Trophoblast cell (in vitro differentiated cells and primary cell): Measurements from ENCODE around the gene MAGEF1.
A peak's percentile ranks its signal among the peaks of the same experiment; 100 is the strongest.

Source experiments
- DNase-seq, 2 donors: peaks; one replicate each; pipeline ENCODE4 v3.0.0-alpha.2; 2016
- H2AFZ ChIP-seq: 2 replicates; pipeline ENCODE4 v1.6.1; 2013; ENCODE audit warnings: low read length, moderate library complexity, mild to moderate bottlenecking; ENCODE audit not compliant: insufficient read depth, poor library complexity
- H2AK5ac ChIP-seq: 2 replicates; pipeline ENCODE4 v1.6.1; 2013; ENCODE audit warnings: mild to moderate bottlenecking, low read length
- H2BK120ac ChIP-seq: 2 replicates; pipeline ENCODE4 v1.6.1; 2013; ENCODE audit warnings: low read length, mild to moderate bottlenecking, moderate library complexity; ENCODE audit not compliant: insufficient read depth, poor library complexity
- H2BK12ac ChIP-seq: 2 replicates; pipeline ENCODE4 v1.6.1; 2013; ENCODE audit warnings: mild to moderate bottlenecking, low read length, moderate library complexity
- H2BK5ac ChIP-seq: 2 replicates; pipeline ENCODE4 v1.6.1; 2013; ENCODE audit warnings: low read length, low read depth, moderate library complexity, mild to moderate bottlenecking; ENCODE audit not compliant: poor library complexity
- H3K14ac ChIP-seq: 2 replicates; pipeline ENCODE4 v1.6.1; 2013; ENCODE audit warnings: mild to moderate bottlenecking, low read length
- H3K18ac ChIP-seq: 2 replicates; pipeline ENCODE4 v1.6.1; 2013; ENCODE audit warnings: mild to moderate bottlenecking, low read length
- H3K23ac ChIP-seq: 2 replicates; pipeline ENCODE4 v1.6.1; 2013; ENCODE audit warnings: low read length
- H3K27ac ChIP-seq: 2 replicates; pipeline ENCODE4 v1.5.1; 2013; ENCODE audit warnings: low read depth, mild to moderate bottlenecking, inconsistent platforms, low read length, moderate library complexity
- H3K27me3 ChIP-seq: 2 replicates; pipeline ENCODE4 v1.6.1; 2013; ENCODE audit warnings: inconsistent platforms, mild to moderate bottlenecking, low read length, moderate library complexity; ENCODE audit not compliant: insufficient read depth
- H3K36me3 ChIP-seq, 2 experiments: 1 replicate in 1 of 2; 2 replicates in 1 of 2; pipeline ENCODE4 v1.6.1; 2013; ENCODE audit warnings: low read length in 2 of 2, mild to moderate bottlenecking in 2 of 2, moderate library complexity in 1 of 2; ENCODE audit not compliant: insufficient read depth in 2 of 2, control insufficient read depth in 1 of 2
- H3K4ac ChIP-seq: 2 replicates; pipeline ENCODE4 v1.6.1; 2013; ENCODE audit warnings: low read depth, mild to moderate bottlenecking, low read length, moderate library complexity
- H3K4me1 ChIP-seq, 2 experiments: 1 replicate in 1 of 2; 2 replicates in 1 of 2; pipeline ENCODE4 v1.6.1; 2013; ENCODE audit warnings: low read length in 2 of 2, mild to moderate bottlenecking in 2 of 2, moderate library complexity in 1 of 2; ENCODE audit not compliant: insufficient read depth in 2 of 2, control insufficient read depth in 1 of 2
- H3K4me2 ChIP-seq: 2 replicates; pipeline ENCODE4 v1.6.1; 2013; ENCODE audit warnings: inconsistent platforms, mild to moderate bottlenecking, low read length, moderate library complexity
- H3K4me3 ChIP-seq: 2 replicates; pipeline ENCODE4 v1.5.1; 2013; ENCODE audit warnings: mild to moderate bottlenecking, low read depth, low read length, inconsistent platforms
- H3K79me1 ChIP-seq: one replicate; pipeline ENCODE4 v1.6.1; 2013; ENCODE audit warnings: low read length
- H3K79me2 ChIP-seq: 2 replicates; pipeline ENCODE4 v1.6.1; 2013; ENCODE audit warnings: low read length, mild to moderate bottlenecking; ENCODE audit not compliant: control insufficient read depth, insufficient read depth, poor library complexity
- H3K9ac ChIP-seq: 2 replicates; pipeline ENCODE4 v1.6.1; 2013; ENCODE audit warnings: mild to moderate bottlenecking, low read length
- H3K9me3 ChIP-seq: 2 replicates; pipeline ENCODE4 v1.6.1; 2013; ENCODE audit warnings: low read depth, mild to moderate bottlenecking, control low read depth, inconsistent platforms, low read length; ENCODE audit not compliant: insufficient read depth
- H4K12ac ChIP-seq: 2 replicates; pipeline ENCODE4 v1.6.1; 2013; ENCODE audit warnings: low read depth, mild to moderate bottlenecking, low read length, moderate library complexity
- H4K8ac ChIP-seq: 2 replicates; pipeline ENCODE4 v1.6.1; 2013; ENCODE audit warnings: low read depth, mild to moderate bottlenecking, low read length, moderate library complexity
- H4K91ac ChIP-seq: one replicate; pipeline ENCODE4 v1.6.1; 2013; ENCODE audit warnings: low read depth, mild to moderate bottlenecking, low read length, moderate library complexity
- WGBS: extraction: QIAGEN DNeasy Blood & Tissue Kit; methylation state at CpG from one replicate; pipeline ENCODE4 v1.1.7; 2013; ENCODE audit warnings: missing lambda C conversion rate; ENCODE audit not compliant: insufficient read length, insufficient coverage; ENCODE audit errors: extremely low coverage; 5-methylcytosine and 5-hydroxymethylcytosine counted together

Gene MAGEF1

GRCh38 chr3:184683234-184683633 lies 28.6 kb downstream of the MAGEF1 start:
- H2BK5ac ChIP-seq, result no peak overlapping the region
- H3K9ac ChIP-seq, result no peak overlapping the region
- no peaks in the 10 kb centered on the region for H3K36me3 ChIP-seq
- no peak overlapping the region for H4K8ac ChIP-seq
- H4K12ac ChIP-seq, result no peak overlapping the region
- no CpG with 5 or more reads among the region's 5 CpGs for WGBS
- H2AK5ac ChIP-seq, result no peak overlapping the region
- H3K79me2 ChIP-seq, result no peaks in the 10 kb centered on the region
- H3K27ac ChIP-seq, result no peak overlapping the region
- H3K4me2 ChIP-seq, result no peak overlapping the region
- H3K9me3 ChIP-seq, result peaks cover 6% of the 10 kb centered on the region
- H3K27me3 ChIP-seq, result no peaks in the 10 kb centered on the region
- H3K4me1 ChIP-seq, result peaks cover 15 to 24% of the 10 kb centered on the region in 2 experiments
- H3K79me1 ChIP-seq, result peaks cover 10% of the 10 kb centered on the region
- H3K14ac ChIP-seq, result no peak overlapping the region
- H2AFZ ChIP-seq, result no peak overlapping the region
- no peak overlapping the region for H4K91ac ChIP-seq
- no peak overlapping the region for H2BK12ac ChIP-seq
- H2BK120ac ChIP-seq, result no peak overlapping the region
- DNase-seq, result no peak
- no peak overlapping the region for H3K18ac ChIP-seq
- H3K4me3 ChIP-seq, result no peak overlapping the region
- H3K23ac ChIP-seq, result no peak overlapping the region
- no peak overlapping the region for H3K4ac ChIP-seq

GRCh38 chr3:184682671-184683070 lies 29.2 kb downstream of the MAGEF1 start:
- Histone ChIP-seq H3K4me3 (no peak overlapping the region), H3K4me1 (peaks cover 13 to 22% of the 10 kb centered on the region in 2 experiments), H3K27me3 (no peaks in the 10 kb centered on the region), H3K36me3 (no peaks in the 10 kb centered on the region), H3K18ac (no peak overlapping the region), H3K4me2 (no peak overlapping the region), H3K4ac (no peak overlapping the region), H3K23ac (no peak overlapping the region), H3K27ac (no peak overlapping the region), H3K14ac (no peak overlapping the region), H2AK5ac (no peak overlapping the region), H4K8ac (no peak overlapping the region), H4K12ac (no peak overlapping the region), H2BK12ac (no peak overlapping the region), H3K79me2 (no peaks in the 10 kb centered on the region), H4K91ac (no peak overlapping the region), H3K79me1 (peaks cover 8% of the 10 kb centered on the region), H2AFZ (no peak overlapping the region), H2BK120ac (no peak overlapping the region), H3K9ac (no peak overlapping the region), H3K9me3 (peaks cover 8% of the 10 kb centered on the region), H2BK5ac (no peak overlapping the region)
- no CpG with 5 or more reads among the region's 11 CpGs for WGBS
- DNase-seq, result no peak

- no peak overlapping the region for H3K4me3 ChIP-seq
- no peak overlapping the region for H2BK12ac ChIP-seq
- no peak overlapping the region for H3K27ac ChIP-seq
- H2BK5ac ChIP-seq, result no peak overlapping the region
- peaks cover 8% of the 10 kb centered on the region for H3K9me3 ChIP-seq
- H3K14ac ChIP-seq, result no peak overlapping the region
- no peak overlapping the region for H2BK120ac ChIP-seq
- H3K4me2 ChIP-seq, result no peak overlapping the region
- H3K4ac ChIP-seq, result no peak overlapping the region
- H2AFZ ChIP-seq, result no peak overlapping the region
- no CpG with 5 or more reads among the region's 10 CpGs for WGBS
- H2AK5ac ChIP-seq, result no peak overlapping the region
- no peak for DNase-seq
- H3K79me1 ChIP-seq, result peaks cover 6% of the 10 kb centered on the region
- no peaks in the 10 kb centered on the region for H3K79me2 ChIP-seq
- no peaks in the 10 kb centered on the region for H3K27me3 ChIP-seq
- H3K9ac ChIP-seq, result no peak overlapping the region
- no peak overlapping the region for H4K12ac ChIP-seq
- no peak overlapping the region for H4K8ac ChIP-seq
- H3K23ac ChIP-seq, result no peak overlapping the region
- H4K91ac ChIP-seq, result no peak overlapping the region
- peaks cover 5 to 12% of the 10 kb centered on the region in 2 experiments for H3K4me1 ChIP-seq
- H3K36me3 ChIP-seq, result no peaks in the 10 kb centered on the region
- H3K18ac ChIP-seq, result no peak overlapping the region
Observed at GRCh38 chr3:184680385-184681345, 31.2 kb downstream of the MAGEF1 start.

- Histone ChIP-seq H3K4ac (no peak overlapping the region), H2BK120ac (no peak overlapping the region), H3K36me3 (no peaks in the 10 kb centered on the region), H4K91ac (no peak overlapping the region), H3K27ac (no peak overlapping the region), H2BK12ac (no peak overlapping the region), H3K18ac (no peak overlapping the region), H3K23ac (no peak overlapping the region), H3K4me1 (peaks cover 8 to 16% of the 10 kb centered on the region in 2 experiments), H3K4me2 (peak overlapping the region; percentile 14), H3K79me1 (no peaks in the 10 kb centered on the region), H2BK5ac (no peak overlapping the region), H4K12ac (no peak overlapping the region), H3K14ac (no peak overlapping the region), H3K4me3 (no peak overlapping the region), H3K27me3 (no peaks in the 10 kb centered on the region), H3K9me3 (peaks cover 6% of the 10 kb centered on the region), H3K79me2 (no peaks in the 10 kb centered on the region), H4K8ac (no peak overlapping the region), H3K9ac (no peak overlapping the region), H2AFZ (no peak overlapping the region), H2AK5ac (no peak overlapping the region)
- no CpG with 5 or more reads among the region's 24 CpGs for WGBS
- no peak for DNase-seq
Observed at GRCh38 chr3:184679056-184679816, 32.6 kb downstream of the MAGEF1 start.
